Measurements from ENCODE around the gene MYLK.

- no peak for TF ChIP-seq CTCF (IDR thresholded peaks at IDR 0.05)
- TF ChIP-seq EZH2 (IDR thresholded peaks at IDR 0.05; ENCODE audit: borderline replicate concordance, insufficient read depth, low read depth, low read length, poor library complexity, severe bottlenecking): no peak
These were observed 189.0 kb downstream of the MYLK start for GRCh38 chr3:123695152-123695551.

Measured in B cell (primary cell).